Neural crest cell (in vitro differentiated cells): ENCODE data around the gene APMAP. TPM values are rescaled to one million over a fixed set of nuclear protein-coding genes. Genes with fewer than 3 reads are reported as not detected.
A peak's percentile ranks its signal among the peaks of the same experiment; 100 is the strongest.

Experiments
- DNase-seq: peaks from one replicate; pipeline ENCODE4 v3.0.0; 2021; ENCODE audit warnings: low read depth, mixed read lengths, low spot score
- H3K27ac Mint-ChIP-seq: one replicate; pipeline ENCODE4 v1.8.0; 2021; ENCODE audit warnings: mild to moderate bottlenecking, mixed read lengths; ENCODE audit not compliant: unreplicated experiment
- H3K27me3 Mint-ChIP-seq: 2 replicates; pipeline ENCODE4 v1.8.0; 2021; ENCODE audit warnings: low read depth, mild to moderate bottlenecking, mixed read lengths
- H3K36me3 Mint-ChIP-seq: 2 replicates; pipeline ENCODE4 v1.8.0; 2021; ENCODE audit warnings: low read depth, mild to moderate bottlenecking, mixed read lengths
- H3K4me1 Mint-ChIP-seq: 2 replicates; pipeline ENCODE4 v1.8.0; 2021; ENCODE audit warnings: mixed read lengths
- H3K4me3 Mint-ChIP-seq: one replicate; pipeline ENCODE4 v1.8.0; 2021; ENCODE audit warnings: mild to moderate bottlenecking, mixed read lengths
- H3K9me3 Mint-ChIP-seq: 2 replicates; pipeline ENCODE4 v1.8.0; 2021; ENCODE audit warnings: mixed read lengths
- CTCF ChIP-seq: fragments of 200-600 bp; sonication (generic); conservative IDR thresholded peaks from 2 replicates; pipeline ENCODE4 v1.5.0; 2021; ENCODE audit warnings: antibody characterized with exemption, mild to moderate bottlenecking
- total RNA-seq: library from RNA; stranded (reverse); gene quantifications from 2 replicates; pipeline ENCODE4 v1.2.1, GENCODE V29; 2021

APMAP gene
- total RNA-seq, 1 donor from 2014 or later, result 88.6 TPM

GRCh38 chr20:24994470-24995368 lies 2.2 kb upstream of the APMAP start:
- peak; percentile 87 for DNase-seq
- Mint-ChIP-seq H3K36me3 (no peaks in the 10 kb centered on the region), H3K4me3 (peak overlapping the region; percentile 88), H3K27me3 (peaks cover 22% of the 10 kb centered on the region), H3K4me1 (peaks cover 46% of the 10 kb centered on the region), H3K9me3 (no peaks in the 10 kb centered on the region), H3K27ac (no peak overlapping the region)
- TF ChIP-seq CTCF, result peak; percentile 96

- H3K36me3 Mint-ChIP-seq, result no peaks in the 10 kb centered on the region
- H3K9me3 Mint-ChIP-seq, result no peaks in the 10 kb centered on the region
- peak overlapping the region; percentile 88 for H3K4me3 Mint-ChIP-seq
- DNase-seq, result no peak
- H3K4me1 Mint-ChIP-seq, result peaks cover 46% of the 10 kb centered on the region
- H3K27me3 Mint-ChIP-seq, result peaks cover 19% of the 10 kb centered on the region
- H3K27ac Mint-ChIP-seq, result no peak overlapping the region
- no peak for TF ChIP-seq CTCF
These were observed 1.6 kb upstream of the APMAP start for GRCh38 chr20:24994186-24994465.

GRCh38 chr20:24993337-24994185 lies 1.0 kb upstream of the APMAP start:
- Mint-ChIP-seq H3K4me1 (peaks cover 46% of the 10 kb centered on the region), H3K36me3 (no peaks in the 10 kb centered on the region), H3K27me3 (peaks cover 13% of the 10 kb centered on the region), H3K4me3 (peak overlapping the region; percentile 96), H3K9me3 (no peaks in the 10 kb centered on the region), H3K27ac (no peak overlapping the region)
- DNase-seq, result no peak
- TF ChIP-seq CTCF, result no peak

- Mint-ChIP-seq H3K27ac (peak overlapping the region; percentile 59), H3K27me3 (peaks cover 7% of the 10 kb centered on the region), H3K4me3 (peak overlapping the region; percentile 96), H3K36me3 (no peaks in the 10 kb centered on the region), H3K9me3 (no peaks in the 10 kb centered on the region), H3K4me1 (peaks cover 46% of the 10 kb centered on the region)
- no peak for TF ChIP-seq CTCF
- no peak for DNase-seq
These were observed 559 bp downstream of the APMAP start for GRCh38 chr20:24991897-24992486.

- Mint-ChIP-seq H3K27ac (no peak overlapping the region), H3K4me1 (peaks cover 46% of the 10 kb centered on the region), H3K27me3 (peaks cover 4% of the 10 kb centered on the region), H3K36me3 (no peaks in the 10 kb centered on the region), H3K9me3 (no peaks in the 10 kb centered on the region), H3K4me3 (peak overlapping the region; percentile 96)
- no peak for TF ChIP-seq CTCF
- no peak for DNase-seq
These were observed 1.7 kb downstream of the APMAP start for GRCh38 chr20:24990810-24991252.
